Measurements from ENCODE around the gene TLE1.

Gene TLE1

DNA sequence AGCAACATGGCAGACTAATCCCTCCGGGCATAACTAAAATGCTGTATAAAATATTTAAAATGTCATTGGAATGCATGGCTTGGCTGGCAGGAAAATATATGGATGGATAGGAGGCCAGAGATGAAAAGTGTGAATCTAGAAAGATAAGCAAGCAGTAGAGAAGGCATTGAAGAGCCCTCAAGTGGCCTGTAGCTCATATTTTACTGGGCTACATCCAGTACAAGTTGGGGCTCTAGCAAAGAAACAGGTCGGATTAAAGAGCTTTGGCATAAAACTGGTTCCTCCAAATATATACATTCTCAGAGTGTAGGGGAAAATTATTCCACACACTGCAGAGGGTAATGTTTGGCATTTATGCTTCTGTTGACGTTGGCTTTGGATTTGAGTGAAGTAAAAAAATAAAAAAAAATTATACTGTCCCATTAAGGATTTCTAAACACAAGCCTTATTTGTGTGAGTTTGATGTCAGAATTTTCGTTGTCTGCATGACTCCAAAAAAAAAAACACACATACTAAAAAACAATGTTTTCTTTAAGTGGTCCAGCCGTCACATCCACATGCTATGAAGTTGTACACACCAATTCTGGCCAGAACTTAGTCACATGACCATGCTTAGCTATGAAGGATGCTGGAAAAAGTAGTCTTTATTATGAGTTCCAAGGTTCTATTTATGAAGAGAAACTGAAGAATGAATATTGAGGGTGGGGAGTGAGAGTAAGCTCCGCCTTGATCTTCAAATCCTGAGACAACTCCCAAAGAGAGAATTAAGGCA lies 147.0 kb downstream of the TLE1 start:
- DNase-seq = no peak

DNA sequence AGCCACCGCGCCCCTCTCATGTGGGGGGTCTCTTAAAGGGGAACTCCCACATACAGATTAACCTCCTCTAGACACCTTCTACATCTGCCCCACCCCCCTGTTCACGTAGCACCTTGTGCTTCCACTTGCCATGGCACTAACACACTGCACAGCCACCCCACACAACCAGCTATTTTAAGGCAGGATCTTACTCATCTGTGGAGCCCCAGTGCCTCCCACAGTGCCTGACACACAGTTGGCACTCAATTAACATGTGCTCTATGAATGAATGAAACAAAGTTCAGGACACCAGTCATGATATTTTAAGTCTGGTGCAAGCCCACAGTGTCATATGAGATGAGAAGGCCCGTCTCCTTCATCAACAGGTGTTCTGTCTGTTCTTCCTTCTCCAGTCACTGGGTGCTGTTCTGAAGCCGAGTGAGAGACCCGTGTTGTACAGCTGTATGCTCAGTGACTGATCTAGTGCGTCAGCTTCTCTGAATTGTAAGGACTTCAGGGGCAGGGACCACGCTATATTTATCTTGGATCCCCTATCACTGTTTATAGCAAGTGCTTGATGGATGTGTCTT lies 149.1 kb downstream of the TLE1 start:
- DNase-seq = no peak

DNA sequence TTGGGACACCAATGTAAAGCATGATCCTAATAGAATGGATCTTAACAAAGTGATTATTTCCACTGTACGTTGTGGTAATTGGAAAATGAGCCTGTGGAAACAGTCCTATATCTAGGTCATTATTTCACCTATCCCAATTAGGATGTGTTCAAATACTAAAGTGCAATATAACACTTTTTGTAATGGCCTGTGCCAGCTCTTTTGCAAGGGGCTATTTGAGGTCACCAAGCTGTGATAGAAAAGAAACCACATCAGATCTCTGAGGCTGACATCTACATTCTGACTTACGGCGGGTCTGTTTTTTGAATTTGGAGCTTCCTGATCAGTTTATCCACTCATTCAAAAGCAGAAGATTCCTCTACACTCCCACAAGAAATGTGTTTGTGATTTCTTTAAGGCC lies 150.0 kb downstream of the TLE1 start:
- DNase-seq = no peak

DNA sequence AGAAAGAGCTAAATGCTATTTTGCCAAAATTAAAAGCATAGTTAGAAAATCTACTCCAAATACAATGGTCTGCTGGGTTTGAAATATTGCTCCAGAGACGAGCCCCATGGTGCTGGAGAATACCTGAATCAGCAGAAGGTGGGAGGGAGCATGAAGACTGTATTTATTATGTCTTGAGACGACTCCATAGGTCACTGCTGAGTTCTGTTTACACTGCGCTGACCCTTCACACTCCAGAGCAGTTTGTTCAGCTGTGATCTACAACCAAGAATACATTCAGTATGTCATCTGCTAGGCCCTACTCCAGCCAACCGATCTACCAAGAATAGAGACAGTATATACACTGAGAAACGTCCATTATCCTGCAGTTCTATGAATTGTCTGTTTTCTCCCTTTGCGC lies 150.5 kb downstream of the TLE1 start:
- DNase-seq = peak in 2 of 3 experiments; percentile 7 to 54

- no peak for DNase-seq
Observed at GRCh38 chr9:81537964-81538363, 151.4 kb downstream of the TLE1 start.

DNA sequence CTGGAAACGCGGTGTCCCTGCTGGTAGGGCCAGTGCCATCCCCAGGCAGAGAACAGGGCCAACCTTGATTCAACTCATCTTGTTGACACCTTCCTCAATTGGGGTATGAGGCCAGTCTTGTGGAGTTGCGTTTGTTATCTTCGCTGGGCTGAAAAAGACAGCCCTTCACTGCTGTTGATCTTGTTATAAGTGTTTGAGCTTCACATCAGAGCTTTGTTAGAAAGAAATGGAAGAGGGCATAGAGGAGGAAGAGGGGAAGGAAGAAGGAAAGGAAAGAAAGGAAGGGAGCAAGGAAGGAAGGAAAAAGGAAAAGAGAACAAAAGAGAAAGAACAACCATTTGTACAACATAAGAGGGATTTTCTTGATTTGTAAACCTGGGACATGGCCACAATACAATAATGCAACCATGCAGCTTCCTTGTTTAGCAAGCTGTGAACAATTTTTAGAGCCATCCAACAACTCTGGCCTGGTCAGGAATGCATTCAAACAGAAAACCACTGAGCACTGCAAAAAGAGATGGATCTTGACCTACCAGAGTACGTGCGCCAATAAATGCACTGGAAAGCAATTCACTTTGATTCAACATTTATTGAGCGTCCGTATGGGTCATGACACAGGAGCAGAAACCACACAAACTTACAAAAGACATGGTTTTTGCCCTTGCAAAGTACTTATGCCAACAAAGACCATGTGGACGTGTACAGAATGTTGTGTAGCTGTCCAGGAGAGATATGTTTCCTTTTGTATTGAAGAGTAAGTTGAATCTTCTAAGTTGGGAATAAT lies 152.9 kb downstream of the TLE1 start:
- no peak for DNase-seq

DNA sequence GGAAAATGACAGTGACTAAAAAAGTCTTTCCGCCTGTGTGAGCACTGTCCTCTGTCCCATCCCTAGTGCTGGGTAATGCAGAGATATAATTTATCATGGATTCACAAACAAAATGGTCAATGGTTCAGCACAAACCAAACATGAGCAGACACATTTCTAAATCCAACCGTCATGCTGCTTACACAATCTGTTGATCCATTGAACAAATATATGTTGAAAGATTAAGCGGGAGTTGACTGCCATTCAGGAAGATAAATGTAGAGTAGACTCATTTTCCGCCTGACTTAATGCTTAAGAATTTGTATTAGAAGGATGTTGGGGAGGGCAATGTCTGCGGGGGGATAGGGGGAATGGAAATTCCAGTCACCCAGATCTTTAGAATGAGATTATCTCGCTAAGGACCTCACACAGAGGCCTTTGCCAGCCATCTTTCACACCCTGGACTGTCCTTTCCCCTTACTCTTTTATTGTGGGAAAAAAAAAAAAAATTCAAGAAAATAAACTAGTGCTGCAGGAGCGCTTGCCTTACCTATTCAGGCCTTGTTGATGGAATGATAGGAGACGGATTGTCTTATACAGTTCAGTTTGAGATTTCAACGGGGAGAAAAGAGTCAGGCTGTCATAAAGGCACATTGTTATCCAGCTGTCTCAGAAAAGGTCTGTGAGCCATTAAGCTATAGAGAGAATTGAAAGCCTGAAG lies 153.7 kb downstream of the TLE1 start:
- DNase-seq = peak; percentile 33 to 80 (median 33)

- DNase-seq = peak in 1 of 3 experiments; percentile 35
Observed at GRCh38 chr9:81534138-81534875, 155.0 kb downstream of the TLE1 start.

Data from NCI-H1417 (cell line).